ENCODE measurements around the gene JUNB. TPM values are rescaled to one million over a fixed set of nuclear protein-coding genes. Genes with fewer than 3 reads are reported as not detected.

JUNB gene
- total RNA-seq, 1 donor from 2014 or later = 158 TPM

- no peak for FAIRE-seq
Measured at GRCh38 chr19:12782424-12783290, 8.6 kb upstream of the JUNB start.

DNA sequence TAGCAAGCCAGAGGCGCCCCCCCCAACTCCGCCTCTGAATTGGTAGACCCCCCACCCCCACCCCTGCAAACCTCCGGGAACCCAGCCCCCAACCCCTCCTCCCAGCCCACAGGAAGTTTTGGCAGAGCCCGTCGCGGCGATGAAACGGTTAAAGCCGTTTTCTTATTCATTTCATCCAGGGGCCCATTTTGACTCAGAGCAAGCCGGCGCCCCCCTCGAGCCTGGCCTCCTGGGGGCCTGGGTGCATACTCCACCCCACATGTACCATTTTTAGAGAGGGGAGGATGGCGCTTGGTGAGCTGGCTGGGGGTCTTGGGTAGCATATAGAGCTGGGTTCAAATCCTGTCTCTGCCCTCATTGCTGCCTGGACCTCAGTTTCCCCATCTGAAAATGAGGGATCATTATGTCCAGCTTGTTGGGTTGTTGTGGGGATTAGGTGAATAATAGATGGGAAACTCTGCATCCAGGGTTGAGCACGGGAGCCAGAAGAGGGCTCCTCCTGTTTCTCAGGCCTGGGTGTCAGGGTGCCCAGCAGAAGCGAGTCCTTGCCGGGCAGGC, 7.9 kb upstream of the JUNB start:
- no peaks in the 10 kb centered on the region for H3K36me3 ChIP-seq (ENCODE audit: control insufficient read depth, insufficient read depth, low read length)
- H3K4me3 ChIP-seq (ENCODE audit: low read depth, low read length) = peak overlapping the region; percentile 34
- DNase-seq (ENCODE audit: low read depth) = no peak
- no peak for TF ChIP-seq CTCF (IDR thresholded peaks at IDR 0.05; ENCODE audit: insufficient read depth, low read length, severe bottlenecking)
- FAIRE-seq = no peak
- no peaks in the 10 kb centered on the region for H3K27me3 ChIP-seq (ENCODE audit: control insufficient read depth, insufficient read depth, low read length)

More at GRCh38 chr19:12782424-12783290, 8.6 kb upstream of the JUNB start:
- DNase-seq (ENCODE audit: low read depth) = no peak
- Histone ChIP-seq H3K4me3 (ENCODE audit: low read depth, low read length) (peak overlapping the region; percentile 34), H3K27me3 (ENCODE audit: control insufficient read depth, insufficient read depth, low read length) (no peaks in the 10 kb centered on the region), H3K36me3 (ENCODE audit: control insufficient read depth, insufficient read depth, low read length) (no peaks in the 10 kb centered on the region)
- peak; percentile 17 for TF ChIP-seq CTCF (IDR thresholded peaks at IDR 0.05; ENCODE audit: insufficient read depth, low read length, severe bottlenecking)

DNA sequence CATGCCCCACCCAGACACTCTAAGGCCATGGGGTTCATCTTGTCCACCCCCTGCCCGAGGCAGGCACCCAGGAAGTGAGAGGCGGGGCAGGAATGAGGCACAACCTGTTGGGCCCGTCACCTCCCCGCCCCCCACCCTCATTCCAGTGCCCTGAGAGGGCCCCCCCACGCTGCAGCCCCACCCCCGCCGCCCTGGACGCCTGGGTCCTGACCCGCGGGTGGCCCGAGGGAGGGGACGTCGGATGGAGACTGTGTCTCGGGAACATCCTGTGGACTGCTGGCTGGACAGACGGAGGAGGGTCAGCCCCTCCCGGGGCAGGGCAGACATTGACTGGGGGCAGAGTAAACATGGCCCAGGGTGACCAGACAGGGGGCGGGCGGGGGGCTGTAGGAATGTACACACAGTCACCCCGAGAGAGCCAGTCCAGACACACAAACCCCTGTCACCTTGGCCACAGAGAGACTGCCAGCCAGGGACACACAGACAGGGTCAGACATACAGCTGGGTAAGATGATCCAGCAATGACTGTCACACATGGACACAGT, 7.4 kb upstream of the JUNB start:
- H3K27me3 ChIP-seq (ENCODE audit: control insufficient read depth, insufficient read depth, low read length) = no peaks in the 10 kb centered on the region
- DNase-seq (ENCODE audit: low read depth) (peak; percentile 81), FAIRE-seq (no peak)
- no peaks in the 10 kb centered on the region for H3K36me3 ChIP-seq (ENCODE audit: control insufficient read depth, insufficient read depth, low read length)
- H3K4me3 ChIP-seq (ENCODE audit: low read depth, low read length) = no peak overlapping the region
- no peak for TF ChIP-seq CTCF (IDR thresholded peaks at IDR 0.05; ENCODE audit: insufficient read depth, low read length, severe bottlenecking)

DNA sequence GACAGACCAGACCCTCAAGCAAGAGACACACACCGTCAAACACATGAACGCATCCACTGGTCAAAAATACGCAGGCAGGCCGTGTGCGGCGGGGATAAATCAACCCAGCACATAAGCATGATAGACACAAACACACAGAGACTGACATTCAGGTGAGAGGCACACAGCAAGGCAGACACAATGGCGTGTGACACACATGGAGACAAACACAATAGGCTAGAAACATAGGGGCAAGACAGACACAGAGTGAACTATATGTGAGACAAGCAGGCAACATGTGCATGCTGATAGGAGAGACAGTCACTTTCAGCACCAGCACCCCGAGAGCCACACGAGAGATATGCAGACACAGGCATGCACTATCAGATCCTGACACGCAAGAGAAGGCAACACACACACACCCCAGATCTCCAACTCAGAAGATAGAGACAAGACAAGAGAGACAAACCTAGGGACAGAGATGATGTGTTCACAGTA, 6.9 kb upstream of the JUNB start:
- DNase-seq (ENCODE audit: low read depth) (no peak), FAIRE-seq (no peak)
- Histone ChIP-seq H3K27me3 (ENCODE audit: control insufficient read depth, insufficient read depth, low read length) (no peaks in the 10 kb centered on the region), H3K4me3 (ENCODE audit: low read depth, low read length) (no peak overlapping the region), H3K36me3 (ENCODE audit: control insufficient read depth, insufficient read depth, low read length) (no peaks in the 10 kb centered on the region)
- TF ChIP-seq CTCF (IDR thresholded peaks at IDR 0.05; ENCODE audit: insufficient read depth, low read length, severe bottlenecking) = no peak

DNA sequence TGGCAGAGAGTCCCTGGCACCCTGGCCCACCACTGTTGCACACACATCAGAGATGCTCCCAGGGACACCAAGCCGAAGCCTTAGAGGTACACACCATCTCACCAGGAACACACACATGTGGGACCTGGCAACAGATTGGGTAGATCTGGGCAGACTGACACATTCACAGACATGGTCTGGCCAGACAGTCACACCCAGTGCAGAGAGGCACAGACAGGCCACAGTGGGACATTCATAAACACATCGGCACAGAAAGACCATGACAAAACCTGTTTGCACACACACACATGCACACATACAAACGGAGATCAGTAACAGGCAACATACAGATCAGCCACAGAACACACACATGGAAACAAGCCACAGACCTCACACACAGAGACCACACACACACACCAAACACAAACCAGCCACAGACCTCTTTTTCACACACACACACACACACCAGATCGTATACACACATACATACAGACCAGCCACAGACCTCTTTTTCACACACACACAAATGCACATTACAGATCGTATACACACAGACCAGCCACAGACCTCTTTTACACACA, 6.3 kb upstream of the JUNB start:
- H3K4me3 ChIP-seq (ENCODE audit: low read depth, low read length) = no peak overlapping the region

More for the DNA sequence above, 6.3 kb upstream of the JUNB start:
- no peak for TF ChIP-seq CTCF (IDR thresholded peaks at IDR 0.05; ENCODE audit: insufficient read depth, low read length, severe bottlenecking)
- Histone ChIP-seq H3K27me3 (ENCODE audit: control insufficient read depth, insufficient read depth, low read length) (no peaks in the 10 kb centered on the region), H3K36me3 (ENCODE audit: control insufficient read depth, insufficient read depth, low read length) (no peaks in the 10 kb centered on the region)
- FAIRE-seq (no peak), DNase-seq (ENCODE audit: low read depth) (no peak)

Data from bronchial epithelial cell (primary cell).